Progenitor cell of endocrine pancreas (in vitro differentiated cells): Measurements from ENCODE around the gene GPR37L1. TPM values are rescaled to one million over a fixed set of nuclear protein-coding genes. Genes with fewer than 3 reads are reported as not detected.

Experiments
- DNase-seq: peaks from one replicate; pipeline ENCODE4 v3.0.0; 2021; ENCODE audit warnings: low spot score; ENCODE audit not compliant: unreplicated experiment
- H3K27ac Mint-ChIP-seq: 2 replicates; pipeline ENCODE4 v1.8.0; 2021; ENCODE audit warnings: mild to moderate bottlenecking, moderate library complexity, mixed read lengths
- H3K27me3 Mint-ChIP-seq: 2 replicates; pipeline ENCODE4 v1.8.0; 2021; ENCODE audit warnings: mixed read lengths
- H3K36me3 Mint-ChIP-seq: 2 replicates; pipeline ENCODE4 v1.8.0; 2022; ENCODE audit warnings: mixed read lengths; ENCODE audit not compliant: insufficient read depth
- H3K4me1 Mint-ChIP-seq: 2 replicates; pipeline ENCODE4 v1.8.0; 2021; ENCODE audit warnings: low read depth, mixed read lengths
- H3K4me3 Mint-ChIP-seq: 2 replicates; pipeline ENCODE4 v1.8.0; 2021; ENCODE audit warnings: low read depth, mild to moderate bottlenecking, moderate library complexity, mixed read lengths
- H3K9me3 Mint-ChIP-seq: 2 replicates; pipeline ENCODE4 v1.8.0; 2021; ENCODE audit warnings: low read depth, mixed read lengths
- CTCF ChIP-seq: fragments of 200-600 bp; sonication (generic); IDR thresholded peaks from one replicate; pipeline ENCODE4 v1.5.0; 2021; ENCODE audit warnings: antibody characterized with exemption, mild to moderate bottlenecking; ENCODE audit not compliant: unreplicated experiment
- total RNA-seq: library from RNA; stranded (reverse); gene quantifications from 2 replicates; pipeline ENCODE4 v1.2.1, GENCODE V29; 2021

Gene GPR37L1
- total RNA-seq, 1 donor from 2014 or later = not detected

- Mint-ChIP-seq H3K4me3 (no peak overlapping the region), H3K4me1 (peaks cover 7% of the 10 kb centered on the region), H3K9me3 (no peaks in the 10 kb centered on the region), H3K27ac (no peak overlapping the region), H3K27me3 (peaks cover 21% of the 10 kb centered on the region), H3K36me3 (no peaks in the 10 kb centered on the region)
- TF ChIP-seq CTCF = no peak
- DNase-seq = no peak
Measured at GRCh38 chr1:202146993-202147392, 24.3 kb downstream of the GPR37L1 start.

- no peak for DNase-seq
- Mint-ChIP-seq H3K27me3 (peaks cover 24% of the 10 kb centered on the region), H3K36me3 (no peaks in the 10 kb centered on the region), H3K9me3 (no peaks in the 10 kb centered on the region), H3K27ac (no peak overlapping the region), H3K4me1 (peaks cover 3% of the 10 kb centered on the region), H3K4me3 (no peak overlapping the region)
- no peak for TF ChIP-seq CTCF
Measured at GRCh38 chr1:202148391-202148790, 25.7 kb downstream of the GPR37L1 start.

GRCh38 chr1:202149566-202149965 lies 26.8 kb downstream of the GPR37L1 start:
- Mint-ChIP-seq H3K27ac (no peak overlapping the region), H3K27me3 (peaks cover 27% of the 10 kb centered on the region), H3K4me1 (peaks cover under 1% of the 10 kb centered on the region), H3K4me3 (no peak overlapping the region), H3K36me3 (no peaks in the 10 kb centered on the region), H3K9me3 (no peaks in the 10 kb centered on the region)
- no peak for DNase-seq
- no peak for TF ChIP-seq CTCF

- DNase-seq = no peak
- Mint-ChIP-seq H3K27ac (no peak overlapping the region), H3K27me3 (peaks cover 28% of the 10 kb centered on the region), H3K36me3 (no peaks in the 10 kb centered on the region), H3K4me1 (peaks cover 3% of the 10 kb centered on the region), H3K4me3 (no peak overlapping the region), H3K9me3 (no peaks in the 10 kb centered on the region)
- TF ChIP-seq CTCF = no peak
Measured at GRCh38 chr1:202150187-202150586, 27.5 kb downstream of the GPR37L1 start.

GRCh38 chr1:202150602-202151001 lies 27.9 kb downstream of the GPR37L1 start:
- no peaks in the 10 kb centered on the region for H3K9me3 Mint-ChIP-seq
- H3K27me3 Mint-ChIP-seq = peaks cover 24% of the 10 kb centered on the region
- H3K36me3 Mint-ChIP-seq = no peaks in the 10 kb centered on the region
- no peak for DNase-seq
- peak overlapping the region; percentile 74 for H3K27ac Mint-ChIP-seq
- H3K4me1 Mint-ChIP-seq = peaks cover 3% of the 10 kb centered on the region
- H3K4me3 Mint-ChIP-seq = no peak overlapping the region
- no peak for TF ChIP-seq CTCF
